Hindlimb muscle (tissue), 1 donor: ENCODE measurements around the gene THTPA. TPM values are rescaled to one million over a fixed set of nuclear protein-coding genes. Genes with fewer than 3 reads are reported as not detected.
"Not testable (repeated sequence)": the region's sequence is repeated elsewhere in the genome, so short reads cannot be mapped to it uniquely, and the experiment has no call there.

ENCODE experiments used
- DNase-seq: peaks from one replicate; pipeline ENCODE4 v3.0.0-alpha.2; 2013
- polyA plus RNA-seq: library from polyadenylated mRNA; unstranded; fragments of 120-200 nt; gene quantifications from one replicate; pipeline ENCODE4 v1.2.1, GENCODE V29; 2013; ENCODE audit not compliant: insufficient read length

The THTPA gene
- polyA plus RNA-seq, 1 donor, result 14.4 TPM

- DNase-seq, result not testable (repeated sequence)
These were observed 28.6 kb downstream of the THTPA start for GRCh38 chr14:23584527-23585203.

- peak; percentile 84 for DNase-seq
These were observed 33.0 kb downstream of the THTPA start for GRCh38 chr14:23588884-23589598.

GRCh38 chr14:23589606-23590005 is 33.5 kb downstream of the THTPA start:
- no peak for DNase-seq

GRCh38 chr14:23590198-23590597 is 34.1 kb downstream of the THTPA start:
- no peak for DNase-seq

- not testable (repeated sequence) for DNase-seq
These were observed 38.1 kb downstream of the THTPA start for GRCh38 chr14:23594191-23594590.

- no peak for DNase-seq
These were observed 44.2 kb downstream of the THTPA start for GRCh38 chr14:23600322-23600707.

- DNase-seq, result no peak
These were observed 44.7 kb downstream of the THTPA start for GRCh38 chr14:23600806-23601205.

- no peak for DNase-seq
These were observed 45.4 kb downstream of the THTPA start for GRCh38 chr14:23601424-23601823.

- no peak for DNase-seq
These were observed 45.7 kb downstream of the THTPA start for GRCh38 chr14:23601845-23602180.

GRCh38 chr14:23602181-23603095 is 46.4 kb downstream of the THTPA start:
- DNase-seq, result no peak

GRCh38 chr14:23603103-23603502 is 47.0 kb downstream of the THTPA start:
- no peak for DNase-seq

GRCh38 chr14:23604148-23604547 is 48.1 kb downstream of the THTPA start:
- DNase-seq, result no peak

GRCh38 chr14:23604675-23605170 is 48.7 kb downstream of the THTPA start:
- DNase-seq, result no peak

GRCh38 chr14:23605931-23606585 is 50.0 kb downstream of the THTPA start:
- DNase-seq, result no peak

- no peak for DNase-seq
These were observed 52.4 kb downstream of the THTPA start for GRCh38 chr14:23608454-23608853.

- DNase-seq, result no peak
These were observed 52.9 kb downstream of the THTPA start for GRCh38 chr14:23609001-23609400.

GRCh38 chr14:23609411-23610089 is 53.5 kb downstream of the THTPA start:
- not testable (repeated sequence) for DNase-seq
